Epithelial cell of prostate (primary cell): ENCODE data around the gene DPYSL3.
"Not testable (repeated sequence)": the region's sequence is repeated elsewhere in the genome, so short reads cannot be mapped to it uniquely, and the experiment has no call there.

Experiments
- DNase-seq: peaks from one replicate; pipeline ENCODE4 v3.0.0-alpha.2; 2011; ENCODE audit warnings: low read depth, low spot score
- H3K27ac ChIP-seq: fragments of 450-650 bp; 2 replicates; pipeline ENCODE4 v1.5.1; 2017; ENCODE audit warnings: mild to moderate bottlenecking

DPYSL3 gene

DNA sequence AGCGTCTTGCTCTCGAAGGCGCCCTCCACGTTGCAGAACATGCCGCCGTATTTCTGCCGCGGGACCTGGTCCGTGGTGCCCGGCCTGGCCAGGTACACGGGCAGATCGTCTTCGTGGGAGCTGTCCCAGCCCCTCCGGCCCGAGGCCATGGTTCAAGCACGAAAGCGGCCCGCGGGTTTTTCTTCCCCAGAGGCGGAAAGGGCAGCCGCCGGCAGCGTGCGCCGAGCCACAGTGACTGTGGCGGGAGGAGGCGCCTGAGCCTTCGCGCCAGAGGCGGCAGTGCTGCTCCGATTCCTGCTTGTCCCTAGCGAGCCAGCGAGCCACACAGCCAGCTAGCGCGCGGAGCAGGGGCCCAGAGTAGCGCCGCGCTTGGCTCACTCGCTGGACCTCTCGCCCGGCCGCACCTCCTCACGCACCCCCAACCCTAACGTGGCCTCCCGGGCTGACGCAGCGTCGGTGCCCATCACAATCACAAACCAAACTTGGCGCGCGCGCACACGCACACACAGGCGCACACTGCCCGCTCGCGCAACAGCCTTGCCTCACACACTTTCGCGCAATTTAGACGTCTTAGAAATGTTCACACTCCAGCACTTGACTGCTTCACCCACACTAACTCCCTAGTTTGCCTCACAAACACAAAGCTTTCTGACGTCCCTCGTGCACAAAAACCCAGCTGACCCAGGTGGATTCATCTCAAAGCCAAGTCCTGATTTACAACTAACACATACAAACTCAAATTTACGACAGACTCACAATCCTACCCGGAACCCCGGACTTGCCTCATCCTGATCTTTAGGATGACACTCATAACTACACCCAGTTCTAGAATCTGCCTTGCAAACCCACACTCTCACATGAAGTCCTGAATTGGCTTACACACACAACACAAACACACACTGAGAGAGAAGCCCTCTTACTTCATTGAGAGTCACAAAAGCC lies at the start of gene DPYSL3:
Gene DPYSL3 (minus strand): TSS at position 359 of the 942 bp plus-strand sequence. CDS start 210 bp downstream, at position 149.
- H3K27ac ChIP-seq: no peak within 1 kb of the TSS
- no peak for DNase-seq

DNA sequence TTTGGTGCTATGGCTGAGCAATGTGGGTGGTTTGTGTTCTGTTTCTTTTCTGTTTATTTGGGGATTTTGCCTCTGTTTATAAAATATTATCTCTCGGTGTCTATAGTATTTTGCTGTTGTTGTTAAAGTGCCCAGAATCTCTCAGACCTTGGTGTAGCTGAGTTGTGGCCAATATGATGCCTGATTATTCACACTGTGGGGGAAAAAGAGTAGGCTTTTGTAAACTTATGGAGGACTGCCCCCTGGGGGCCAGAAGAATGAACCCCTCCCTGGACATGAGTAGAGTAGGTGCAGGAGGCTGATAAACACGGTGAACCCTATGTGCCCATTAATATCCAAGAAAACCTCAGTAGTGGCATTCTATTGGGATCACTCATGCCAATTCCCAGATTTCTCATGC lies 49.0 kb upstream of the DPYSL3 start:
- no peak overlapping the region for H3K27ac ChIP-seq
- DNase-seq: no peak

DNA sequence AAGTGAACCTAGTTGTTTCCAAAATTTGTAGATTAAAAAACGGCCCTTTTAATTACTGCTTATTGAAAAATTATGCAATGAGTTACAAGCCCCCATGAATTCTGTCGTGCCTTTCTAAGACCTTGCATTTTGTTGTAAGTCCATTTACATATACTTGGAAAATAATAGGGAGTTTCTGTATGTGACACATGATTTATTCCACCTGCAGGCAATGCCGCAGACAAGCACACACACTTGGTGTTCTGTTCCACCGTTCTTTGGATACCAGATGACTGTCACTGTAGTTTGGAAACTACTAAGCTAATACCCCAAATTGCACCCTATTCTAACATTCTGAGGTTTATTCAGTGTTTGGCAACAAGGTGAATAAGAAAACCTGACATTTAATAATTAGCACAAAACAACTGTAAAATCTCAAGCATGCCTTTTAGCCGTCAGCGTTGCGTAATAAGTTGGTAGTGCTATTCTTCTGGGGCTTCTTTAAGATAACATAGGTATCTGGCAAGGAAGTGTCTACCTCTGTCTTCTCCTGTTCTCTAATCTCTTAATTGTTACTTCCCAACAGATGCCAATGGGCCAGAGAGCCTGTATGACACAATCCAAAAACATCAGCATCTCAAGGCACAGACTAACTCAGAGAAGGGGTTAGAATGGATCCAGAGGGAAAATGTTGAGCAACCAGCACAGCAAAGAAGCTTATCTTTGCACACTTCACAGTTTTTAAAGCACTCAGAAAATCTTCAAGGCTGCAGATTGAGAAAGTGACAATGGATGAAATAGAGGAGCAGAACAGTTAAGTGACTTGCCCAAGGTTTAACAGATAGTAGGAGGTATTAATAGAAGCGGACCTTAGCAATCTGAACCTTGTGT lies 48.2 kb upstream of the DPYSL3 start:
- H3K27ac ChIP-seq: no peak overlapping the region
- no peak for DNase-seq

DNA sequence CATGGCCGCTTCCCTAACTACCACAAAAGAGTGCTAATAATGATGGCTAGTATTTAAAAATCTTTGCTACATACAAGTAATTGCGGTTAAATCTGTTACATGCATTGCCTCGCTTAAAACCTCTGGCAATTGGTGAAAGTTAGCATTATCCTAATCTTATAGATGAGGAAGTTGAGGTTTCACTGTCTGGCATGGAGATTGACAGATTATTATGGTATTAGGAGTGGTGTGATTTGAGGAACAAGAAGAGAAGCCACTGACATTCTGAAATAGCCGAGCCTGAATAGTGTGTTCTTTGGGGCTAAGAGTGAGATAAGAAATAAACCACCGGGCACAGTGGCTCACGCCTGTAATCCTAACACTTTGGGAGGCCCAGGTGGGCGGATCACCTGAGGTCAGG lies 45.3 kb upstream of the DPYSL3 start:
- H3K27ac ChIP-seq: no peak overlapping the region
- no peak for DNase-seq

DNA sequence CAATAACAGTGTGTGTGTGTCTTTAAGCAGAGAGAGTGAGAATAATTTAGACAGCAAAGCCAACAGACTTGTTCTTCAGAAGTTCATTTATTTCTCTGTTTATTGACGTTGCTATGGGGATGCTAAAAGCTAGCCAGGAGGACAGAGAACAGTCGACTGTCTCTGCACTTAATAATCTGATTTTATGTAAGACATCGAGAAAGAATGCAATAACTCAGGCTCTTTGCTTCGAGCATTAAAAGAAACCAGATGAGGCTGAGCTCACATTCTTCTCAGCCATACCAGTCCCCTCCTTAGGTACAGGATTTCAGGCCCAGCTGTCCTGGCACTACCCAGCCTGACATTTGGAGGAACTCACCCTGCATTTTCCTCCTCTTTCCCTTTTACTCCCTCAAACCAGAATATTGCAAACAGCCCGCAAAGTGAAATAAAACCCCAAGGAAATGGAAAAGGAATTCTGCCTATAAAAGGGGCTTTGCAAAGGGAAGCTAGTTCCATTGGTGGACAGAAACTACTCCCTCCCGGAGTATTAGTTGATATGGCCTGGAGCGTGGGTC lies 44.5 kb upstream of the DPYSL3 start:
- H3K27ac ChIP-seq: no peak overlapping the region
- no peak for DNase-seq

DNA sequence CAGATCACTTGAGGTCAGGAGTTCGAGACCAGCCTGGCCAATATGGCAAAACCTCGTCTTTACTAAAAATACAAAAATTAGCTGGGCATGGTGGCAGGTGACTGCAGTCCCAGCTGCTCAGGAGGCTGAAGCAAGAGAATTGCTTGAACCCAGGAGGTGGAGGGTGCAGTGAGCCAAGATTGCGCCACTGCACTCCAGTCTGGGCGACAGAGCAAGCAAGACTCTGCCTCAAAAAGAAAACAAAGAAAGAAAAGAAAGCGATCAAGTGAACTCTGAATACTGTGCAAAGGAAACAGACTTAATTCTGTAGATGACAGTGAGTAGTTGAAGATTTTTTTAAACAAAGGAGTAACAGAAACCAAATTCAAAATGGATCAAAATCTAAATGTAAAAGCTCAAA lies 43.9 kb upstream of the DPYSL3 start:
- H3K27ac ChIP-seq, DNase-seq: not testable (repeated sequence)

DNA sequence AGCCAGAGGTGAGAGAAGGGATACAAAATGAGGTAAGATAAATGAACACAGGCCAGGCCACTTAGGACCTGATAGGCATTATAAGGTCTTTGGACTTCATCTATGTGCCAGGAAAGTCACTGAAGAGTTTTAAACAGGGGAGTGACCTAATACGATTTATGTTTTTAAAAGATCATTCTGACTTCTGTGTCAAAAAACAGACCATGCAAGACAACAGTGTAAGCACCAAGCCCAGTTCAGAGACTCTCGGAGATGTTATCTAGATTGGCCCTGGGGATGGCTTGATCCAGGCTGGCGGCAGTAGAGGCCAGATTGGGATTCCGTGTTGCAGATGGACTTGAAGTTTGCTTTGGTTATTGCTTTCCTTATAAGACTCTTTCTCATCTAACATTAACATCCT lies 43.0 kb upstream of the DPYSL3 start:
- no peak overlapping the region for H3K27ac ChIP-seq
- no peak for DNase-seq

DNA sequence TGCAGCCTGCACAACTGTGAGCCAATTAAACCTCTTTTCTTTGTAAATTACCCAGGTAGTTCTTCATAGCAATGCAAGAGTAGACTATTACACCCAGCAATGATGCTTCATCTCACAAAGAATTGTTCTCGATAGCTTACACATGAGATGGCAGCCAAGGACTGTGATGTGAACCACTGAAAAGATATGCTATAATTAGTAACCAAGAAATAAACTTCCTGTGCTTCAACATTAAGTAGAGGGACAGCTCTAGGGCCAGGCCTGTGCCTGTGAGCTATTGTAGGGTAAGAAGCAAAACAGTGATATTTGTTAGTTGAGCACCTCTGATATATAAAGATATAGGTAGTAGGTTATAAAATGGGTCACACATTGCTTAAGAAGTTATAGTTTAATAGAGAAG lies 41.8 kb upstream of the DPYSL3 start:
- no peak overlapping the region for H3K27ac ChIP-seq
- no peak for DNase-seq

DNA sequence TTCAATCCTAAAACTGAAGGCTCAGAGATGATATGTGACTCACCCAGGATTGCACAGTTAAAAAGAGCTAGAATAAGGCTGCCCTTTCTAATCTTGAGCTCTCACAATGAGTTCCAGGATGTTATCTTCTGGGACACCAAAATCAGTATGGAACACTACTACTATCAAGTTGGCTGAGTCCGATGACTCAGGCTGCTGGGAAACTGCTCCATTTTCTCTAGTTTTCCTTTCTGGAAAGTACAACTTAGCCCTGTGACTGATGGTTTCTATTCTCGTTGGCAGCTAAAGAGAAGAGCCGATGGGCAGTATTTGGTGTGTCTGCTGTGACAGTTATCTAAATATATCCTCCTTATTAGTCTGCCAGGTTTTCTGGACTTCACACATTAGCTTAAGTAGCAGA lies 37.9 kb upstream of the DPYSL3 start:
- DNase-seq: no peak
- no peak overlapping the region for H3K27ac ChIP-seq

DNA sequence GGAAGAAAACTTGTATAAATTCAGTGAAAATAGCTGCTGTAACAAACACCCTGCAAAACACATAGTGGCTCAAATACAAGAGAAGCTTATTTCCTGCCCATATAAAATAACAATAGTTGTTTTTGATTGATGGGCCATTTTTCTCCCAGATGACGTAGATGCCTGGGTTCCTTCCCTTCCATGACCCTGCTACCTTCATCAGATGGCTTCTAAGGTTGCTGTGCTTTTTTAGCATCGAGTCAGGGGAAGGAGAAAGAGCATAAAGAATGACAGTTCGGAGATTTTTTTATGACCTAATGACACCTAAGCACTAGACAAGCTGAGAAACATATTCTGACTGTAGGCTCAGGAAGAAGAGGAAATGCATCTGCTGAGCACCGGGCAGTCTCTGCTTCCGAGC lies 34.7 kb upstream of the DPYSL3 start:
- H3K27ac ChIP-seq: no peak overlapping the region

DNA sequence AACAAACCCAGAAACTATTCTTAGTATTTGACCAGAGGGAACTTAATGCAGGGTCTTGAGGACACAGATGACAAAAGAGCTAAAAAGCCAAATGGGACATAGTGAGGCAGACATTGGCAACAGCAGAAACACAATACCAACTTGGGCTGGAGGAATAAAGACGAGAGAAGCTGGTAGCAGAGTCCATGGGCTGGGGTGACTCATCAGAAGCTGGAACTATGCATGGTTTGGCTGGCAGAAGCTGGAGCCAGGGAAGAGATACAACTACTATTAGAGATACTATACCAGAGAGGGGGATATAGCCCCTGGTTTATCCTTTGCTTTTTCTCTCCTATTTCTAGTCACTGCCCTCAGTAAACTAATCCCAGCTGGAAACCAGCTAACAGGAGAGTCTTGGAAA lies 29.2 kb upstream of the DPYSL3 start:
- no peak for DNase-seq
- H3K27ac ChIP-seq: no peak overlapping the region

More for the DNA sequence above, 34.7 kb upstream of the DPYSL3 start:
- no peak for DNase-seq

DNA sequence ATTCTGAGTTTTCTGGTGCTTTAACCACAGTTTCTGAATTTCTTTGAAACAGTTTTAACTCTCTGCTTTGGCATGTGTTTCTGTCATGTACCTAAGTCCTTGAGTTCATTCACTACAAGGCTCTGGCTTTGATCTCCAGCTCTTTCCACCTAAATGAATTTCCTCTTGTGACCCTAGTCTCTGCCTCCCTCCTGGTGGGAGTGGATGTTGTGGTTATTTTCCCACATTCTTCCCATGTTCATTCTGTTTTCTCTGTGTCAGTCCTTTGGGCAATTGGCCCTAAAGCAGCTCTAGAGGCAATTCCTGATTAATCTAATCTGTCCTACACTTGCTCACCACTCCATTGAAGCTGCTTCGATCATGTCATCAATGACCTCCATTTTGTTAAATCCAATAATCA lies 28.4 kb upstream of the DPYSL3 start:
- H3K27ac ChIP-seq: no peak overlapping the region
- DNase-seq: no peak

DNA sequence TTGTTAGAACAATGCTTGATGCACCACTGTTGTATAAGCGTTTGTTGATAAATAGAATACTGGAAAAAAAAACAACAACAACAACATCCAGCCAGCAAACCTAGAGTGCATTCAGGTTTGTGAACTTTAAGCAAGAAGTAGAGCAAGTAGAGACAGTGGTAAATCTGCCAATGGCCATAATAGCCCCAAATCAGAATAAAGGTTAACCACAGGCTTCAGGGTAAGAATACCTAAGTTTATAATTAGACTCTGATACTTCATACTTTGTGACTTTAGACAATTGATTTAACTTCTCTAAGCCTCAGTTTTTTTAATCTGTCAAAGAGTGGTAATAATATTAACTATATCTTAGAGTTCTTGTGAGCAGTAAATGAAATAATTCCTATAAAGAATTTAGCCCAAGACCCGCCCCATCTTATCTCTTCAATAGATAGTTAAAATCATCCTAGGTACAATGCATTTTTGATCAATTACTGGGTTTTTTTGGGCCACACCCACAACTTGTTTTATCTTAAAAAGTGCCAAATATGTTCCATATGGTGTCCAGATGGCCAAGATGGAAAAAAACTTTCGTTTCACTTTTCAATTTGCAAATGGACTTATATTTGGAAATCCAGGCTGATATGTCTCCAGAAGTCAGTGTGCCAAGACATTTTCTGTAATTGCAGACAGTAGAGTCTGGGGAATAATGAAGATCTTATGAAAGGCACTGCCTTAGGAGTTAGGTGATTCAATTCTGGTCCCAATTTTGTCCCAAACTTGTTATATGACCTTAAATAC lies 24.5 kb upstream of the DPYSL3 start:
- DNase-seq: no peak
- no peak overlapping the region for H3K27ac ChIP-seq

DNA sequence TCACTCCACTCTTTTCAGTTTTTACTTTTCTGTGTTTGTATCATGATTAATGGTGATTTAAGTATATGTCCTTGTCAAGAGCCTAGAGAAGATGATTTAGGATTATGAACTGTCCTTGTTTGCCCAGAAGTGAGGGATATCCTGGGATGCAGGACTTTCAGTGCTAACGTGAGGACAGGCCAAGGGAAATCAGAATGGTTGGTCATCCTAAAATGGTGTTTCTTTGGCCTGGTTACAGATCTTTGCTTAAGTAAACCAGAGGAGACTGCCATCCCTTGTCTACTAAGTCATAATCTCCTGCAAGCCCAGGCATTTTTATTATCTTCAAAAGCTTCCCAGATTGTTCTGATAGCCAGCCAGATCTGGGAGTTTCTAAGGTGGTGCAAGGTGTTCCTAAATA lies 22.3 kb upstream of the DPYSL3 start:
- DNase-seq: no peak
- no peak overlapping the region for H3K27ac ChIP-seq

DNA sequence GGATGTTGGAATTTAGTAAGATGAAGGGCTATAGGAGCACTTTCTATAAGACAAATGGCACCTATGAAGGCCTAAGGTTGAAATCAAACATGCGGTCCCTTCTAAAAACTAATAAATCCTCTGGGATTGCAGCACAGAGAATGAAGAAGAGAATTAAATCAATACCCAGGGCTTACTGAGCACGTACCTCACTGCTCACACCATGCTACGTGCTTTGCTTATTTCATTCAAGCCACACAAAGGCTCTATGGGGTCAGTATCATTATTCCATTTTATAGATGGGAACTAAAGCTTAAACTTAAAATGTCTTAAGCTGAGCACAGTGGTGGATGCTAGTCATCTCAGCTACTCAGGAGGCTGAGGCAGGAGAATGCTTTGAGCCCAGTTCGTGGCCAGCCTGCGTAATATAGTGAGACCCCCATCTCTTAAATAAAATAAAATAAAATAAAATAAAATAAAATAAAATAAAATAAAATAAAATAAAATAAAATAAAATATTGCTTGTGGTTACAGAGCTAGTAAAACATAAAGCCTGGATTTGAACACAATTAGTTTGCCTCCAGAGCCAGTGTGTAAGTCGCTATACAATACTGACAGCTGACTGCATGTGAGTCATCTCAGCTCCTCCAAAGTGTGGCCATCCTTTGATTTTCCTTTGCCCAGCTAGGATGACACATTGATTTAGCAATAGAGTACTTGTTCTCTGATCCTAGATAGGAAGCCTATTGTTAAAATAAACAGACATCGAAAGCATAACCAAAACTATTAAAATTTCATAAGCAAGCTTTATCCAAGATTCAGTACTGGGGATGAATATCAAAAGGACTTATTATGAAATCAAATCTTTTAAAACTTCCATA lies 20.9 kb upstream of the DPYSL3 start:
- DNase-seq: peak; percentile 74
- H3K27ac ChIP-seq: no peak overlapping the region

DNA sequence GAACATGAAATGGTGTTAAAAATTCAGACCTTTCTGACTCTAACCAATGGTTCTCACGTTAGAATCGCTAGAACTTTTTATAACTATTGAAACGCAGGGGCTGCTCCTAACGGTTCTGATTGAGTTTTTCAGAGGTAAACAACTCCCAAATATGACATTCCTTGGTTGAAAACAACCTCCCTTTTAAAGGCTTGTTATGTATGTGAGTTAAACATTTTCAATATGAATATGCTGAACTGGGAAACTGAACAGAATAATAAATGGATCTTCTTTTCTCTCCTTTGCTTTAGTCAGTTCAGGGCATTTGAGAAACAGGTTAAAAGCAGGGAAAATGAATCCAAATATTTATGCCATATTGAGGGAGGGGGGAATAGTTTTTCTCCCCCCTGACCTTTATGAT lies 13.2 kb upstream of the DPYSL3 start:
- no peak for DNase-seq
- no peak overlapping the region for H3K27ac ChIP-seq

DNA sequence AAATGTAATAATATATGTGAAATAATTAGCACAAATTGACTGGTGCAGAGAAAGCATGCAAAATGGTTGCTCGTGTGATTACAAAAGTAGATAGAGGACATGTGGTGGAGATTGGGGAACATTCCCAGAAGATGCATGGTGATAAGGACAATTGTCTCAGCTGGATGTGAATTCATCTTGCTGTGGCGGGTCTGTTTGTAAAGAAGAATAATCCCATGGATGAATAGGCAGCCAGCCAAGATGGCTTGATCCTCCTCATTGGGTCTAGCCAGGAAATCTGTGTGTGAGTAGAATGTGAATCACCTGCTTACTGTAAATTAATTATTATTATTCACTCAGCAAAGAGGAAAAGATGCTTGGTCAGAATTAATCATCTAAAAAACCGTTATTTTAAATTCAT lies 12.6 kb upstream of the DPYSL3 start:
- no peak for DNase-seq
- H3K27ac ChIP-seq: no peak overlapping the region

DNA sequence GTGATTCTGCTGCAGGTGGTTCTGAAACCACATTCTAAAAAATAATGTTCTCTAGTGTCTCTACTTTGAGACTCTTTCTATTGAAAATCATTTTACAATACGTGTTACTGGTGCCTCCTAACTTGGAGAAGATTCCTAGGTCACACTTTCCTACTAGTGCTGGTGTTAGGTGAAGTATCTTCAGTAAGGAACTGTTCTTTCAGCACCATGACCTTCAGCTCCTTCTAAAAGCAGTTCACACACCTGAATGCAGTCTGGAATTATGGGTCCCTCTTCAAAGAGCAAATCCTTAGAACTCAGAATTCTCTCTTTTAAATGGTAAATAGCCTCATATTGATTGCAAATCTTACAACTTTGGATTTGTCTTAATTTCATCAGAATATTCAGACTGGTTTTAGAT lies 10.6 kb upstream of the DPYSL3 start:
- DNase-seq: no peak
- H3K27ac ChIP-seq: no peak overlapping the region

DNA sequence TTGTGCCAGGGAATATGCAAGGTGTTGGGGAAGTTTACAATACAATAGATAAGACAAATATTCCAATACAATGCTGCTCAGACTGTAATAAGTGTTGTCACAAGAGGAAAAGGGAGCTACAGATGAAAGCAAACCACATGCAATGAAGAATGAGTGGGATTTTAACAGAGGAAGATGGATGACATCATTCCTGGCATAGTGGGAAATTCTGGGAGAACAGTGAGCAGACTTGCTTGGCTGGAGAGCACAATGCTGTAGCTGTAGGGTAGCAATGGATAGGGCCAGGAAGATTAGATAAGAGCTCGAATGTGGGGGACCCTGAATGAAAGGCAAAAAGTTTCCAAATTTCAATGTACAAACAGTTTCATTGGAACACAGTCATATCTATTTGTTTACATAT lies 9.5 kb upstream of the DPYSL3 start:
- no peak for DNase-seq

More for the DNA sequence above, 9.5 kb upstream of the DPYSL3 start:
- no peak overlapping the region for H3K27ac ChIP-seq
